Ishikawa (cell line): ENCODE measurements around the gene TBC1D2B.

Source experiments
- CEBPB ChIP-seq: IDR thresholded peaks from 2 replicates; pipeline ENCODE4 v1.6.1; 2012
- CREB1 ChIP-seq: IDR thresholded peaks from 2 replicates; pipeline ENCODE4 v1.6.1; 2012; ENCODE audit warnings: low read depth
- EGR1 ChIP-seq: IDR thresholded peaks from 2 replicates; pipeline ENCODE4 v1.6.1; 2012
- EP300 ChIP-seq: IDR thresholded peaks from 2 replicates; pipeline ENCODE4 v1.6.1; 2012; ENCODE audit warnings: borderline replicate concordance
- FOXM1 ChIP-seq: IDR thresholded peaks from 2 replicates; pipeline ENCODE4 v1.6.1; 2012; ENCODE audit warnings: low read depth, borderline replicate concordance
- MAX ChIP-seq: IDR thresholded peaks from 2 replicates; pipeline ENCODE4 v1.6.1; 2012
- NFIC ChIP-seq: IDR thresholded peaks from 2 replicates; pipeline ENCODE4 v1.6.1; 2012
- RAD21 ChIP-seq: IDR thresholded peaks from 2 replicates; pipeline ENCODE4 v1.6.1; 2012; ENCODE audit warnings: low read depth
- REST ChIP-seq: IDR thresholded peaks from 2 replicates; pipeline ENCODE4 v1.6.1; 2012; ENCODE audit warnings: low read depth, mild to moderate bottlenecking
- TAF1 ChIP-seq: IDR thresholded peaks from 2 replicates; pipeline ENCODE4 v1.6.1; 2012; ENCODE audit warnings: low read depth, mild to moderate bottlenecking
- TCF12 ChIP-seq: IDR thresholded peaks from 2 replicates; pipeline ENCODE4 v1.6.1; 2012; ENCODE audit warnings: low read depth
- TEAD4 ChIP-seq: IDR thresholded peaks from 2 replicates; pipeline ENCODE4 v1.6.1; 2012
- USF1 ChIP-seq: IDR thresholded peaks from 2 replicates; pipeline ENCODE4 v1.6.1; 2012
- YY1 ChIP-seq: IDR thresholded peaks from 2 replicates; pipeline ENCODE4 v1.6.1; 2012; ENCODE audit warnings: low read depth
- ZBTB7A ChIP-seq: IDR thresholded peaks from 2 replicates; pipeline ENCODE4 v1.6.1; 2012; ENCODE audit warnings: low read depth

TBC1D2B gene

GRCh38 chr15:78076231-78077052 is 1.1 kb downstream of the TBC1D2B start:
- TF ChIP-seq TCF12 (no peak), TEAD4 (no peak), EP300 (no peak), CEBPB (no peak), EGR1 (no peak), FOXM1 (no peak), REST (no peak), ZBTB7A (no peak)

- no peak for TF ChIP-seq CEBPB
- no peak for TF ChIP-seq MAX
- no peak for TF ChIP-seq TCF12
- no peak for TF ChIP-seq TAF1
- no peak for TF ChIP-seq YY1
- no peak for TF ChIP-seq FOXM1
- TF ChIP-seq ZBTB7A: no peak
- TF ChIP-seq USF1: no peak
- TF ChIP-seq TEAD4: no peak
- TF ChIP-seq EP300: no peak
- TF ChIP-seq RAD21: no peak
- TF ChIP-seq CREB1: no peak
Measured at GRCh38 chr15:78075490-78076230, 1.9 kb downstream of the TBC1D2B start.

- TF ChIP-seq NFIC (no peak), ZBTB7A (no peak), TAF1 (no peak), CEBPB (no peak), EP300 (no peak), CREB1 (no peak), FOXM1 (no peak), EGR1 (no peak), MAX (no peak), TEAD4 (no peak), USF1 (no peak), REST (no peak), YY1 (no peak), RAD21 (no peak), TCF12 (no peak)
Measured at GRCh38 chr15:78073046-78073787, 4.3 kb downstream of the TBC1D2B start.

- no peak for TF ChIP-seq MAX
- TF ChIP-seq TCF12: no peak
- TF ChIP-seq EP300: no peak
- TF ChIP-seq CREB1: no peak
- no peak for TF ChIP-seq REST
- no peak for TF ChIP-seq USF1
- TF ChIP-seq EGR1: no peak
- TF ChIP-seq NFIC: no peak
- no peak for TF ChIP-seq YY1
- TF ChIP-seq ZBTB7A: no peak
- TF ChIP-seq TEAD4: no peak
- TF ChIP-seq TAF1: no peak
- no peak for TF ChIP-seq FOXM1
Measured at GRCh38 chr15:78072080-78072892, 5.2 kb downstream of the TBC1D2B start.
